Thymus (tissue), 11 donors: ENCODE data around the gene FAM170B. TPM values are rescaled to one million over a fixed set of nuclear protein-coding genes. Genes with fewer than 3 reads are reported as not detected.

Experiments used
- DNase-seq, 9 donors: peaks; one replicate each; pipeline ENCODE4 v3.0.0-alpha.2; 2013; ENCODE audit warnings: low spot score in 9 of 9, low read depth in 6 of 9, missing footprints in 1 of 9
- H3K27ac ChIP-seq, 2 donors: one replicate each; pipeline ENCODE4 v1.5.1; 2013; ENCODE audit warnings: control low read depth in 1 of 2, low read depth in 1 of 2, low read length in 1 of 2, mild to moderate bottlenecking in 1 of 2, moderate library complexity in 1 of 2
- H3K27me3 ChIP-seq, 2 donors: one replicate each; pipeline ENCODE4 v1.5.1; 2013; ENCODE audit warnings: low read length in 1 of 2; ENCODE audit not compliant: control insufficient read depth in 2 of 2, insufficient read depth in 1 of 2
- H3K36me3 ChIP-seq, 2 donors: one replicate each; pipeline ENCODE4 v1.5.1; 2013; ENCODE audit warnings: low read length in 1 of 2, mild to moderate bottlenecking in 1 of 2, moderate library complexity in 1 of 2; ENCODE audit not compliant: control insufficient read depth in 2 of 2, insufficient read depth in 2 of 2
- H3K4me1 ChIP-seq, 2 donors: one replicate each; pipeline ENCODE4 v1.5.1; 2013; ENCODE audit warnings: low read length in 2 of 2; ENCODE audit not compliant: control insufficient read depth in 2 of 2, insufficient read depth in 2 of 2
- H3K4me3 ChIP-seq, 2 donors: one replicate each; pipeline ENCODE4 v1.5.1; 2013; ENCODE audit warnings: low read length in 2 of 2, control low read depth in 1 of 2, mild to moderate bottlenecking in 1 of 2
- H3K9me3 ChIP-seq, 2 donors: one replicate each; pipeline ENCODE4 v1.5.1; 2013; ENCODE audit warnings: low read length in 1 of 2, mild to moderate bottlenecking in 1 of 2; ENCODE audit not compliant: control insufficient read depth in 2 of 2, insufficient read depth in 1 of 2
- WGBS: extraction: QIAGEN DNeasy Blood & Tissue Kit; methylation state at CpG from one replicate; pipeline ENCODE4 v1.1.7; 2013; 5-methylcytosine and 5-hydroxymethylcytosine counted together
- polyA plus RNA-seq: library from polyadenylated mRNA; stranded (reverse); fragments of 200-250 nt; gene quantifications from one replicate; pipeline ENCODE4 v1.2.3, GENCODE V29; 2013
- total RNA-seq: library from RNA; stranded (reverse); fragments of 120-200 nt; gene quantifications from one replicate; pipeline ENCODE4 v1.2.4, GENCODE V29; 2013
- donor health status: healthy.

Gene FAM170B
- total and polyA plus RNA-seq, 2 donors, result 0.02 TPM; not detected in 1

GRCh38 chr10:49081547-49082275 lies 52.1 kb downstream of the FAM170B start:
- no peaks in the 10 kb centered on the region for H3K27me3 ChIP-seq
- H3K4me3 ChIP-seq, result no peak overlapping the region
- 96% methylated on average over 9 of the region's 9 CpGs for WGBS
- H3K27ac ChIP-seq, result no peak overlapping the region
- DNase-seq, result no peak
- peaks cover 0 to 4% of the 10 kb centered on the region in 2 donors for H3K36me3 ChIP-seq
- no peaks in the 10 kb centered on the region for H3K9me3 ChIP-seq
- peaks cover 0 to 11% of the 10 kb centered on the region in 2 donors for H3K4me1 ChIP-seq

Other genes starting within 250 kb of the FAM170B start
- 0.05 TPM for gene LRRC18, start 194.2 kb downstream of the FAM170B start, total RNA-seq
- gene LRRC18, start 194.2 kb downstream of the FAM170B start, polyA plus RNA-seq, result 0.07 TPM
- 3.4 TPM for gene VSTM4, start 18.5 kb downstream of the FAM170B start, total RNA-seq
- gene VSTM4, start 18.5 kb downstream of the FAM170B start, polyA plus RNA-seq, result 2.3 TPM
- gene TMEM273, start 54.4 kb upstream of the FAM170B start, total RNA-seq, result 10.2 TPM
- 19.6 TPM for gene TMEM273, start 54.4 kb upstream of the FAM170B start, polyA plus RNA-seq
- 0.05 TPM for gene C10orf71, start 165.1 kb upstream of the FAM170B start, total RNA-seq
- gene C10orf71, start 165.1 kb upstream of the FAM170B start, polyA plus RNA-seq, result 0.02 TPM